Mononuclear cell (primary cell): Measurements from ENCODE around the gene ZNF398. TPM values are rescaled to one million over a fixed set of nuclear protein-coding genes. Genes with fewer than 3 reads are reported as not detected.
"Not testable (repeated sequence)": the region's sequence is repeated elsewhere in the genome, so short reads cannot be mapped to it uniquely, and the experiment has no call there.

ENCODE experiments used
- H3K27me3 ChIP-seq: 2 replicates; pipeline ENCODE4 v1.6.0; 2011; ENCODE audit warnings: low read length, control low read depth; ENCODE audit not compliant: insufficient read depth
- H3K4me1 ChIP-seq: 2 replicates; pipeline ENCODE4 v1.5.1; 2011; ENCODE audit warnings: mild to moderate bottlenecking, low read length, control low read depth; ENCODE audit not compliant: insufficient read depth
- H3K4me3 ChIP-seq: 2 replicates; pipeline ENCODE4 v1.5.1; 2011; ENCODE audit warnings: mild to moderate bottlenecking, low read length, moderate library complexity
- H3K9me3 ChIP-seq: 2 replicates; pipeline ENCODE4 v1.5.1; 2011; ENCODE audit warnings: low read depth, mild to moderate bottlenecking, control low read depth, low read length
- total RNA-seq: library from RNA; depleted of rRNA; stranded (reverse); fragments of >200 nt; gene quantifications from one replicate; pipeline ENCODE4 v1.2.3, GENCODE V29; 2012

Gene ZNF398
- total RNA-seq, 1 donor, result 18.7 TPM

- H3K4me3 ChIP-seq, result no peak overlapping the region
- H3K9me3 ChIP-seq, result no peaks in the 10 kb centered on the region
- no peaks in the 10 kb centered on the region for H3K27me3 ChIP-seq
- peaks cover 16% of the 10 kb centered on the region for H3K4me1 ChIP-seq
Measured at GRCh38 chr7:149140831-149141230, 6.4 kb upstream of the ZNF398 start.

GRCh38 chr7:149141893-149142292, 5.4 kb upstream of the ZNF398 start:
- Histone ChIP-seq H3K9me3 (no peaks in the 10 kb centered on the region), H3K27me3 (no peaks in the 10 kb centered on the region), H3K4me3 (no peak overlapping the region), H3K4me1 (peaks cover 27% of the 10 kb centered on the region)

GRCh38 chr7:149144436-149144922, 2.8 kb upstream of the ZNF398 start:
- not testable (repeated sequence) for H3K9me3 ChIP-seq, H3K4me3 ChIP-seq, H3K27me3 ChIP-seq
- H3K4me1 ChIP-seq, result peaks cover 43% of the 10 kb centered on the region

- Histone ChIP-seq H3K27me3 (no peaks in the 10 kb centered on the region), H3K9me3 (no peaks in the 10 kb centered on the region), H3K4me1 (peaks cover 44% of the 10 kb centered on the region), H3K4me3 (no peak overlapping the region)
Measured at GRCh38 chr7:149145031-149145845, 2.0 kb upstream of the ZNF398 start.

GRCh38 chr7:149147752-149148653, 750 bp downstream of the ZNF398 start:
- peak overlapping the region; percentile 89 for H3K4me3 ChIP-seq
- H3K4me1 ChIP-seq, result peaks cover 44% of the 10 kb centered on the region
- no peaks in the 10 kb centered on the region for H3K27me3 ChIP-seq
- no peaks in the 10 kb centered on the region for H3K9me3 ChIP-seq

- Histone ChIP-seq H3K27me3 (no peaks in the 10 kb centered on the region), H3K9me3 (no peaks in the 10 kb centered on the region), H3K4me3 (no peak overlapping the region), H3K4me1 (peaks cover 26% of the 10 kb centered on the region)
Measured at GRCh38 chr7:149150981-149151380, 3.7 kb downstream of the ZNF398 start.

GRCh38 chr7:149153346-149153745, 6.1 kb downstream of the ZNF398 start:
- Histone ChIP-seq H3K27me3 (no peaks in the 10 kb centered on the region), H3K4me1 (peaks cover 12% of the 10 kb centered on the region), H3K4me3 (no peak overlapping the region), H3K9me3 (no peaks in the 10 kb centered on the region)

- H3K4me1 ChIP-seq, result peaks cover 5% of the 10 kb centered on the region
- H3K27me3 ChIP-seq, result no peaks in the 10 kb centered on the region
- H3K9me3 ChIP-seq, result no peaks in the 10 kb centered on the region
- H3K4me3 ChIP-seq, result no peak overlapping the region
Measured at GRCh38 chr7:149154056-149154455, 6.8 kb downstream of the ZNF398 start.

- H3K4me3 ChIP-seq, result no peak overlapping the region
- no peaks in the 10 kb centered on the region for H3K4me1 ChIP-seq
- no peaks in the 10 kb centered on the region for H3K9me3 ChIP-seq
- no peaks in the 10 kb centered on the region for H3K27me3 ChIP-seq
Measured at GRCh38 chr7:149156898-149157297, 9.6 kb downstream of the ZNF398 start.

- no peak overlapping the region for H3K4me3 ChIP-seq
- H3K4me1 ChIP-seq, result no peaks in the 10 kb centered on the region
- no peaks in the 10 kb centered on the region for H3K9me3 ChIP-seq
- H3K27me3 ChIP-seq, result no peaks in the 10 kb centered on the region
Measured at GRCh38 chr7:149161241-149161848, 14.1 kb downstream of the ZNF398 start.

GRCh38 chr7:149166142-149166541, 18.9 kb downstream of the ZNF398 start:
- no peaks in the 10 kb centered on the region for H3K9me3 ChIP-seq
- no peak overlapping the region for H3K4me3 ChIP-seq
- no peaks in the 10 kb centered on the region for H3K27me3 ChIP-seq
- H3K4me1 ChIP-seq, result no peaks in the 10 kb centered on the region

GRCh38 chr7:149166630-149167352, 19.5 kb downstream of the ZNF398 start:
- Histone ChIP-seq H3K27me3 (no peaks in the 10 kb centered on the region), H3K4me3 (no peak overlapping the region), H3K9me3 (no peaks in the 10 kb centered on the region), H3K4me1 (no peaks in the 10 kb centered on the region)

- H3K27me3 ChIP-seq, result no peaks in the 10 kb centered on the region
Measured at GRCh38 chr7:149171892-149172533, 24.8 kb downstream of the ZNF398 start.

GRCh38 chr7:149172534-149172920, 25.3 kb downstream of the ZNF398 start:
- Histone ChIP-seq H3K9me3 (no peaks in the 10 kb centered on the region), H3K4me3 (no peak overlapping the region), H3K27me3 (no peaks in the 10 kb centered on the region), H3K4me1 (no peaks in the 10 kb centered on the region)

More at GRCh38 chr7:149171892-149172533, 24.8 kb downstream of the ZNF398 start:
- H3K9me3 ChIP-seq, result no peaks in the 10 kb centered on the region
- H3K4me3 ChIP-seq, result no peak overlapping the region
- no peaks in the 10 kb centered on the region for H3K4me1 ChIP-seq
